Ovary (tissue), 9 donors: ENCODE results near the gene DNMT3L. TPM values are rescaled to one million over a fixed set of nuclear protein-coding genes. Genes with fewer than 3 reads are reported as not detected.
"Not testable (repeated sequence)": the region's sequence is repeated elsewhere in the genome, so short reads cannot be mapped to it uniquely, and the experiment has no call there.

Experiments
- DNase-seq, 5 donors: peaks; one replicate each; pipeline ENCODE4 v3.0.0-alpha.2; 2019 to 2020
- H3K27ac ChIP-seq, 2 donors: fragments of 200-600 bp; one replicate each; pipeline versions ENCODE4 v1.5.1 to v1.8.0; 2019 to 2022
- H3K27me3 ChIP-seq: fragments of 200-600 bp; one replicate; pipeline ENCODE4 v1.8.0; 2022
- H3K36me3 ChIP-seq: fragments of 200-600 bp; sonication (generic); one replicate; pipeline ENCODE4 v1.5.1; 2019
- H3K4me1 ChIP-seq: one replicate; pipeline ENCODE4 v1.8.1; 2013; ENCODE audit warnings: mild to moderate bottlenecking, moderate library complexity; ENCODE audit not compliant: insufficient read depth
- H3K4me3 ChIP-seq: fragments of 200-600 bp; sonication (generic); one replicate; pipeline ENCODE4 v1.5.1; 2017
- H3K9me3 ChIP-seq, 2 donors: fragments of 200-600 bp in 1 of 2; sonication (generic) in 1 of 2; one replicate each; pipeline versions ENCODE4 v1.5.1 to v1.8.1; 2013 to 2019; ENCODE audit warnings: mild to moderate bottlenecking in 1 of 2, moderate library complexity in 1 of 2
- EP300 ChIP-seq: sonication (generic); formaldehyde crosslinking; IDR thresholded peaks from one replicate; pipeline ENCODE4 v1.6.1; 2017; ENCODE audit warnings: antibody characterized with exemption
- POLR2A ChIP-seq: fragments of 450-650 bp; IDR thresholded peaks from one replicate; pipeline ENCODE4 v1.6.1; 2017; ENCODE audit warnings: antibody characterized with exemption, mild to moderate bottlenecking, moderate library complexity
- WGBS, 3 donors: extraction: QIAGEN DNeasy Blood & Tissue Kit in 1 of 3; methylation state at CpG; one replicate each; pipeline versions ENCODE4 v1.1.5 to v1.1.7; 2013 to 2017; 5-methylcytosine and 5-hydroxymethylcytosine counted together
- intact Hi-C, 4 donors: fragments of 100-400 bp; cut with DNase I; formaldehyde crosslinking; loops; one replicate each; pipeline versions ENCODE4 v1.11.0 to v1.15.1; 2022 to 2023
- polyA plus RNA-seq, 2 donors: library from polyadenylated mRNA; stranded (reverse); fragments of 200-250 nt in 1 of 2; fragments of 350-450 nt in 1 of 2; fragmentation: Illumina TruSeq in 1 of 2; extraction: RNeasy Lipid Tissue Mini Kit (QIAGEN cat#74804) in 1 of 2; gene quantifications; one replicate each; pipeline ENCODE4 v1.2.3, GENCODE V29; 2013 to 2014
- total RNA-seq, 7 donors: library from RNA; depleted of rRNA in 2 of 7; stranded (reverse); fragments of >200 nt in 2 of 7; fragmentation: NEBNext Ultra II Directional in 3 of 7; extraction: Animal tissue kit (Norgen Biotek cat#: 25700) in 3 of 7; gene quantifications; one replicate each; pipeline versions ENCODE4 v1.1.0 to v1.2.4, GENCODE V29; 2016 to 2023
- TF ChIP-seq, protein P1 (sequence below), 3 donors: fragments of 450-650 bp in 2 of 3; fragments of 200-600 bp in 1 of 3; IDR thresholded peaks; one replicate each; pipeline versions ENCODE4 v1.5.1 to v1.8.0; 2016 to 2022; ENCODE audit warnings: antibody characterized with exemption in 3 of 3, mild to moderate bottlenecking in 1 of 3
- donor health status: DM: no; HTN: no; CAD: no; lungs with moderate emphysema.
- donor health status: DM: no; HTN: no; CAD: no.
- donor health status: Bipolar disorder and iron deficiency.
- donor health status: DM: yes; HTN: yes; CAD: no.
- donor health status: DM: no; HTN: no; CAD: no.
- donor health status: DM: yes; HTN: yes; CAD: no.

The DNMT3L gene
- total and polyA plus RNA-seq, 9 donors = not detected

DNA sequence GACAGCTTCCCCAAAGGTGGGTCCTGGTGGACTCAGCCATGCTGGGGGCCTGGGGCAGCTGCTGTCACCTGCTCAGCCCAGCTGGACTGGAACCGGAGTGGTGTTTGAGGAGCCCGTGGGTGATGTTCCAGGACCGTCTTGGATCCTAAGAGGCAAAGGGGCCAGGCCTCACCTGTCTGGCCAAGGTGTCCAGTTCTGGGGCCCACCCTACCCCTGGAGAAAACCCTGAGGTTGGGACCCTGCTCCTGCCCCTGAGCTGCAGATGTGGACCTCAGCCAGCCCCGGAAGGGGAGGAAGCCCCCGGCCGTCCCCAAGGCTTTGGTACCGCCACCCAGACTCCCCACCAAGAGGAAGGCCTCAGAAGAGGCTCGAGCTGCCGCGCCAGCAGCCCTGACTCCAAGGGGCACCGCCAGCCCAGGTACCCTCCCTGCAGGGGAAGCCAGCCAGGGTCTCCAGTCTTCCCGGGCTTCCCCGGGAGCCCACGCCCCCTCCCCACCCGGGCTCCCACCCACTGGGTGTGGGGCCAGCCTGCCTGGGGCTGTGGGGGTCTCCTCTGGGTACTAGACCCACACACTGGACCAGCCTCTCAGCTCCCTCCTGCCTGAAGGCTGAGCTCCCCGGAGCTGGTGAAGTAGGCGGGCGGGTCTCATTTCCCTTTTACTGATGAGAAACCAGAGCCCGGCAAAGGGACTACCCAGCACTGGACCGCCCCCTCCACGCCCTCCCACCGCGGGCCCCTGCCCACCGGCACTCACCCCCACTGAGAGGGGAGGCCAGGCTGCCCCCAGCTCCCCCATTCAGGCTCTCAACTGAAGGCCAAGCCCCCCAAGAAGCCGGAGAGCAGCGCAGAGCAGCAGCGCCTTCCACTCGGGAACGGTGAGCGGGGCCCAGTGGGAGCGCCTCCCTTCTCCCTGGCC, 25.3 kb upstream of the DNMT3L start:
- no peaks in the 10 kb centered on the region for H3K36me3 ChIP-seq
- H3K27ac ChIP-seq = no peak overlapping the region
- no peaks in the 10 kb centered on the region for H3K9me3 ChIP-seq
- WGBS, 3 donors = 48 to 61% (median 54%) methylated on average over 24 to 31 of the region's 31 CpGs
- no peak for TF ChIP-seq EP300
- TF ChIP-seq POLR2A = no peak
- TF ChIP-seq, protein P1, sequence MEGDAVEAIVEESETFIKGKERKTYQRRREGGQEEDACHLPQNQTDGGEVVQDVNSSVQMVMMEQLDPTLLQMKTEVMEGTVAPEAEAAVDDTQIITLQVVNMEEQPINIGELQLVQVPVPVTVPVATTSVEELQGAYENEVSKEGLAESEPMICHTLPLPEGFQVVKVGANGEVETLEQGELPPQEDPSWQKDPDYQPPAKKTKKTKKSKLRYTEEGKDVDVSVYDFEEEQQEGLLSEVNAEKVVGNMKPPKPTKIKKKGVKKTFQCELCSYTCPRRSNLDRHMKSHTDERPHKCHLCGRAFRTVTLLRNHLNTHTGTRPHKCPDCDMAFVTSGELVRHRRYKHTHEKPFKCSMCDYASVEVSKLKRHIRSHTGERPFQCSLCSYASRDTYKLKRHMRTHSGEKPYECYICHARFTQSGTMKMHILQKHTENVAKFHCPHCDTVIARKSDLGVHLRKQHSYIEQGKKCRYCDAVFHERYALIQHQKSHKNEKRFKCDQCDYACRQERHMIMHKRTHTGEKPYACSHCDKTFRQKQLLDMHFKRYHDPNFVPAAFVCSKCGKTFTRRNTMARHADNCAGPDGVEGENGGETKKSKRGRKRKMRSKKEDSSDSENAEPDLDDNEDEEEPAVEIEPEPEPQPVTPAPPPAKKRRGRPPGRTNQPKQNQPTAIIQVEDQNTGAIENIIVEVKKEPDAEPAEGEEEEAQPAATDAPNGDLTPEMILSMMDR (IDR thresholded peaks at IDR 0.05) = no peak
- intact Hi-C loops = no loop called here
- no peak for DNase-seq
- no peaks in the 10 kb centered on the region for H3K4me1 ChIP-seq
- no peak overlapping the region for H3K4me3 ChIP-seq
- H3K27me3 ChIP-seq = no peaks in the 10 kb centered on the region

DNA sequence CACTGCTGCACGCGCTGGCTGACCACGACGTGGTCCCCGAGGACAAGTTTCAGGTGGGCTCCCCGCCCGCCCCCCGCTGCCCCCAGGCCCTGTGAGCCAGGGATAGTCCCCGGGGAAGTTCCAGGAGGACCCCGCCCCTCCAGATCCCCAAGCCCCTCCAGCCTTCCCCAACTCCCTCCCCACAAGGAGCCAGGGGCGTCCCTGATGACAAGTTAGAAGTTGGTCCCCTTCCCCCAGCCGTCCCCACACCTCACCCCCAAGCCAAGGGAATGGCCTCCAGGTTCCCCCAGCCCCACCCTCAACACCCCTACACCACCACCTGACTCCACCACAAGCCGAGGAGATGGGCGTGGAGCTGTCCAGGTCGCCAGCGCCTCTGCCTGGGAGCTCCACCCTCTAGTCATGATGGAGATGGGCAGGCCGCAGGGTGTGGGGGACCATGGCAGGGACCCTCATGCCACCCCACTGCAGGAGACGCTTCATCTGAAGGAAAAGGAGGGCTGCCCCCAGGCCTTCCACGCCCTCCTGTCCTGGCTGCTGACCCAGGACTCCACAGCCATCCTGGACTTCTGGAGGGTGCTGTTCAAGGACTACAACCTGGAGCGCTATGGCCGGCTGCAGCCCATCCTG, 24.5 kb upstream of the DNMT3L start:
- intact Hi-C loops = no loop called here
- no peak for DNase-seq
- no peak for TF ChIP-seq EP300
- no peak for TF ChIP-seq POLR2A
- TF ChIP-seq, protein P1 (IDR thresholded peaks at IDR 0.05) = no peak
- no peaks in the 10 kb centered on the region for H3K27me3 ChIP-seq
- H3K4me1 ChIP-seq = no peaks in the 10 kb centered on the region
- no peaks in the 10 kb centered on the region for H3K36me3 ChIP-seq
- WGBS, 3 donors = 35 to 53% (median 42%) methylated on average over 15 to 21 of the region's 21 CpGs
- no peak overlapping the region for H3K4me3 ChIP-seq
- no peak overlapping the region for H3K27ac ChIP-seq
- no peaks in the 10 kb centered on the region for H3K9me3 ChIP-seq

DNA sequence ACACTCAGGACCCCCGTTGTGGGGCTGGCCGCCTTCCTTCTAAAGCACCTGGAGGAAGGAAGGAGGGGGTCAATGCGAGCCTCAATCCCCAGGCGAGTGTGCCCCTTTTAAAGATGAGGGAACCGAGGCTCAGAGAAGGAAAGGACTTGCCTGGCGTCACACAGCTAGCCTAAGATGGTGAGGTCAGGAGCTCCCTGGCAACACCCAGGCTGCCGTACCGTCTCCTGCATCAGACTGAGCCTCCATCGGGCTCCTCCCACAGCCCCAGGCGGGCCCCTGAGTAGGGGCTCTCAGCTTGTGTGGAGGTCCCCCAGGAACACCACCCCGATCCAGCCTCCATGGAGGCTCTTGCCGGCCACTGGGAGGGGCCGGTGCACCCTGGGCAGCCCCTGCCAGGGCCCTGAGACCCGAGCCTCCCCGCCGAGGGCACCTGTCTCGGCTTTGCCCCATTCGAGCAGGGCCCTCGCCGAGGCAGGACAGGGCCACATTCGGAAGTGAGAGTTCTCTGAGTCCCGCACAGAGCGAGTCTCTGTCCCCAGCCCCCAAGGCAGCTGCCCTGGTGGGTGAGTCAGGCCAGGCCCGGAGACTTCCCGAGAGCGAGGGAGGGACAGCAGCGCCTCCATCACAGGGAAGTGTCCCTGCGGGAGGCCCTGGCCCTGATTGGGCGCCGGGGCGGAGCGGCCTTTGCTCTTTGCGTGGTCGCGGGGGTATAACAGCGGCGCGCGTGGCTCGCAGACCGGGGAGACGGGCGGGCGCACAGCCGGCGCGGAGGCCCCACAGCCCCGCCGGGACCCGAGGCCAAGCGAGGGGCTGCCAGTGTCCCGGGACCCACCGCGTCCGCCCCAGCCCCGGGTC, 23.7 kb upstream of the DNMT3L start, which contains the start of gene AIRE:
AIRE (plus strand) TSS at position 739 of the 855 bp plus-strand sequence. CDS start 131 bp downstream, outside the sequence.
- Histone ChIP-seq H3K27ac (no peak within 1 kb of the TSS), H3K4me1 (no peaks in the 10 kb centered on the region), H3K36me3 (no peaks in the 10 kb centered on the region), H3K4me3 (no peak within 1 kb of the TSS), H3K27me3 (no peaks in the 10 kb centered on the region), H3K9me3 (no peaks in the 10 kb centered on the region)
- intact Hi-C loops = no loop called here
- TF ChIP-seq, protein P1 (IDR thresholded peaks at IDR 0.05) = no peak
- TF ChIP-seq POLR2A (no peak), EP300 (no peak)
- DNase-seq = no peak
- WGBS, 3 donors = 18 to 31% (median 26%) methylated on average over 41 to 56 of the region's 56 CpGs

DNA sequence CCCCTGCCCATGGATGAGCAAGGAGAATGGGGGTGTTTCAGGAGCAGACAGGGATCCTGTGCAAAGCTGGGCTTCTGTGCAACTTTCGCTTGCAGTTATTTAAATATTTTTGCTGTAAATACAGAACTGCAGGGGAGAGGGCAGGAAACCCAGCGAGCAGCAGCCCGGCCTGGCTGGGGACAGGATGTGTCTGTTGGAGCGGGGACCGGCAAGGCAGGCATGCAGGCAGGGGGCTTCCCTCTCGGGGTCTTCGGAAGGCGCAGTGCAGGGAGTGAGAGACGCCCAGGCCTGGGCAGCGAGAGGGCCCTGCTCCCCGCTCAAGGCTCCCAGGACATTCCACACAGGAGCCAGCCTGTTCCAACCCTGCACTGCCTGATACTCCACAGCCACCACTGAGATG, 22.3 kb upstream of the DNMT3L start:
- no peaks in the 10 kb centered on the region for H3K4me1 ChIP-seq
- H3K27ac ChIP-seq = no peak overlapping the region
- WGBS, 3 donors = 61 to 78% (median 76%) methylated on average over 11 of the region's 11 CpGs
- intact Hi-C loops = no loop called here
- TF ChIP-seq POLR2A (no peak), EP300 (no peak)
- TF ChIP-seq, protein P1 (IDR thresholded peaks at IDR 0.05) = no peak
- no peaks in the 10 kb centered on the region for H3K9me3 ChIP-seq
- H3K4me3 ChIP-seq = no peak overlapping the region
- H3K27me3 ChIP-seq = no peaks in the 10 kb centered on the region
- H3K36me3 ChIP-seq = no peaks in the 10 kb centered on the region
- DNase-seq = no peak

DNA sequence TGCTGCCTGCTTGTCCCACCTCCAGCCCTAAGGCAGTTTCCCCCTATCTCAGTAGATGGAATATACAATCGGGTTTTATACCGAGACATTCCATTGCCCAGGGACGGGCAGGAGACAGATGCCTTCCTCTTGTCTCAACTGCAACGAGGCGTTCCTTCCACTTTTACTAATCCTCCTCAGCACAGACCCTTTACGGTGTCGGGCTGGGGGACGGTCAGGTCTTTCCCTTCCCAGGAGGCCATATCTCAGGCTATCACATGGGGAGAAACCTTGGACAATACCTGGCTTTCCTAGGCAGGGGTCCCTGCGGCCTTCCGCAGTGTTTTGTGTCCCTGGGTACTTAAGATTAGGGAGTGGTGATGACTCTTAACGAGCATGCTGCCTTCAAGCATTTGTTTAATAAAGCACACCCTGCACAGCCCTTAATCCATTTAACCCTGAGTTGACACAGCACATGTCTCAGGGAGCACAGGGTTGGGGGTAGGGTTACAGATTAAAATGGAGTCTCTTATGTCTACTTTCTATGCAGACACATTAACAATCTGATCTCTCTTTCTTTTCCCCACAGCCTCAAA, 21.6 kb upstream of the DNMT3L start:
- DNase-seq, H3K27ac ChIP-seq, H3K36me3 ChIP-seq, intact Hi-C loops, H3K27me3 ChIP-seq, H3K4me3 ChIP-seq, H3K4me1 ChIP-seq, H3K9me3 ChIP-seq: not testable (repeated sequence)
- WGBS, 3 donors = 46 to 60% (median 50%) methylated on average over 11 of the region's 11 CpGs
